ENCODE data around the gene TM4SF4. TPM values are rescaled to one million over a fixed set of nuclear protein-coding genes. Genes with fewer than 3 reads are reported as not detected.

TM4SF4 gene
- total and polyA plus RNA-seq, 4 donors, result 184 to 230 (median 208) TPM

- DNase-seq (ENCODE audit: low spot score), result no peak
- no peak overlapping the region for H3K9ac ChIP-seq (ENCODE audit: low read depth in 1 of 2, low read length in 2 of 2)
- no peaks in the 10 kb centered on the region for H3K27me3 ChIP-seq (ENCODE audit: control insufficient read depth in 4 of 4, insufficient read depth in 4 of 4, low read length in 3 of 4)
- 69% methylated on average over 6 of the region's 6 CpGs for WGBS
- no peak overlapping the region for H3K27ac ChIP-seq (ENCODE audit: low read depth in 1 of 2, low read length in 2 of 2)
- no peak overlapping the region for H3K4me3 ChIP-seq (ENCODE audit: low read depth in 1 of 3, low read length in 3 of 3)
- H3K36me3 ChIP-seq (ENCODE audit: control insufficient read depth in 4 of 4, insufficient read depth in 3 of 4, low read depth in 1 of 4, low read length in 3 of 4), result peaks cover 0 to 71% (median 52%) of the 10 kb centered on the region in 4 donors
- no peaks in the 10 kb centered on the region for H3K9me3 ChIP-seq (ENCODE audit: control insufficient read depth in 4 of 4, low read length in 3 of 4)
- H3K4me1 ChIP-seq (ENCODE audit: control insufficient read depth in 4 of 4, insufficient read depth in 4 of 4, low read length in 3 of 4), result peaks cover 0 to 3% (median 0%) of the 10 kb centered on the region in 4 donors
- TF ChIP-seq CTCF (IDR thresholded peaks at IDR 0.05; ENCODE audit: low read depth, low read length, missing input control) (peak; percentile 60), RAD21 (IDR thresholded peaks at IDR 0.05) (peak; percentile 34 to 72), YY1 (IDR thresholded peaks at IDR 0.05) (no peak)
Measured at GRCh38 chr3:149487598-149488197, 13.2 kb downstream of the TM4SF4 start.

- TF ChIP-seq CTCF (IDR thresholded peaks at IDR 0.05; ENCODE audit: low read depth, low read length, missing input control) (peak; percentile 39), RAD21 (IDR thresholded peaks at IDR 0.05) (peak; percentile 55 to 71), MAX (IDR thresholded peaks at IDR 0.05) (no peak)
- 74% methylated on average over 6 of the region's 6 CpGs for WGBS
Measured at GRCh38 chr3:149489060-149489690, 14.7 kb downstream of the TM4SF4 start.

GRCh38 chr3:149490260-149490971 is 15.9 kb downstream of the TM4SF4 start:
- no peaks in the 10 kb centered on the region for H3K27me3 ChIP-seq (ENCODE audit: control insufficient read depth in 4 of 4, insufficient read depth in 4 of 4, low read length in 3 of 4)
- H3K4me3 ChIP-seq (ENCODE audit: low read depth in 1 of 3, low read length in 3 of 3), result no peak overlapping the region
- no peak overlapping the region for H3K27ac ChIP-seq (ENCODE audit: low read depth in 1 of 2, low read length in 2 of 2)
- no peaks in the 10 kb centered on the region for H3K9me3 ChIP-seq (ENCODE audit: control insufficient read depth in 4 of 4, low read length in 3 of 4)
- peaks cover 0 to 3% (median under 1%) of the 10 kb centered on the region in 4 donors for H3K4me1 ChIP-seq (ENCODE audit: control insufficient read depth in 4 of 4, insufficient read depth in 4 of 4, low read length in 3 of 4)
- H3K9ac ChIP-seq (ENCODE audit: low read depth in 1 of 2, low read length in 2 of 2), result no peak overlapping the region
- no peak for DNase-seq (ENCODE audit: low spot score)
- TF ChIP-seq FOXA1 (IDR thresholded peaks at IDR 0.05), result no peak
- no peak for TF ChIP-seq NR2F2 (IDR thresholded peaks at IDR 0.05)
- TF ChIP-seq FOXA2 (IDR thresholded peaks at IDR 0.05), result no peak
- TF ChIP-seq HNF4A (conservative IDR thresholded peaks at IDR 0.05), result no peak
- no peak for TF ChIP-seq RAD21 (IDR thresholded peaks at IDR 0.05)
- no peak for TF ChIP-seq YY1 (IDR thresholded peaks at IDR 0.05)
- TF ChIP-seq HNF4G (IDR thresholded peaks at IDR 0.05), result no peak
- TF ChIP-seq CTCF (IDR thresholded peaks at IDR 0.05; ENCODE audit: low read depth, low read length, missing input control), result no peak
- no peak for TF ChIP-seq RXRA (IDR thresholded peaks at IDR 0.05)
- TF ChIP-seq EGR1 (IDR thresholded peaks at IDR 0.05; ENCODE audit: low read depth in 2 of 2), result no peak
- no peak for TF ChIP-seq GABPA (IDR thresholded peaks at IDR 0.05 in 1 of 2, conservative IDR thresholded peaks at IDR 0.05 in 1 of 2)
- no peak for TF ChIP-seq TAF1 (conservative IDR thresholded peaks at IDR 0.05)
- no peak for TF ChIP-seq ATF3 (IDR thresholded peaks at IDR 0.05)
- H3K36me3 ChIP-seq (ENCODE audit: control insufficient read depth in 4 of 4, insufficient read depth in 3 of 4, low read depth in 1 of 4, low read length in 3 of 4), result peaks cover 0 to 73% (median 63%) of the 10 kb centered on the region in 4 donors

More at GRCh38 chr3:149489060-149489690, 14.7 kb downstream of the TM4SF4 start:
- DNase-seq (ENCODE audit: low spot score), result no peak
- Histone ChIP-seq H3K9ac (ENCODE audit: low read depth in 1 of 2, low read length in 2 of 2) (no peak overlapping the region), H3K27ac (ENCODE audit: low read depth in 1 of 2, low read length in 2 of 2) (no peak overlapping the region), H3K27me3 (ENCODE audit: control insufficient read depth in 4 of 4, insufficient read depth in 4 of 4, low read length in 3 of 4) (no peaks in the 10 kb centered on the region), H3K4me3 (ENCODE audit: low read depth in 1 of 3, low read length in 3 of 3) (no peak overlapping the region), H3K9me3 (ENCODE audit: control insufficient read depth in 4 of 4, low read length in 3 of 4) (no peaks in the 10 kb centered on the region), H3K4me1 (ENCODE audit: control insufficient read depth in 4 of 4, insufficient read depth in 4 of 4, low read length in 3 of 4) (peaks cover 0 to 3% (median 1%) of the 10 kb centered on the region in 4 donors), H3K36me3 (ENCODE audit: control insufficient read depth in 4 of 4, insufficient read depth in 3 of 4, low read depth in 1 of 4, low read length in 3 of 4) (peaks cover 0 to 70% (median 52%) of the 10 kb centered on the region in 4 donors)

All from liver (tissue), 9 donors.